Stimulated activated CD4-positive, alpha-beta T cell treated with anti-CD3 and anti-CD28 coated beads, Interleukin-12 subunit alpha, Interleukin-12 subunit beta, amount 100 ng/mL, for 48 hours (primary cell): ENCODE measurements around the gene CPPED1.

Source experiments
- DNase-seq, 3 donors: peaks; one replicate each; pipeline ENCODE4 v3.0.0-alpha.2; 2020; ENCODE audit warnings: low read depth in 2 of 3, low spot score in 1 of 3

CPPED1 gene

DNA sequence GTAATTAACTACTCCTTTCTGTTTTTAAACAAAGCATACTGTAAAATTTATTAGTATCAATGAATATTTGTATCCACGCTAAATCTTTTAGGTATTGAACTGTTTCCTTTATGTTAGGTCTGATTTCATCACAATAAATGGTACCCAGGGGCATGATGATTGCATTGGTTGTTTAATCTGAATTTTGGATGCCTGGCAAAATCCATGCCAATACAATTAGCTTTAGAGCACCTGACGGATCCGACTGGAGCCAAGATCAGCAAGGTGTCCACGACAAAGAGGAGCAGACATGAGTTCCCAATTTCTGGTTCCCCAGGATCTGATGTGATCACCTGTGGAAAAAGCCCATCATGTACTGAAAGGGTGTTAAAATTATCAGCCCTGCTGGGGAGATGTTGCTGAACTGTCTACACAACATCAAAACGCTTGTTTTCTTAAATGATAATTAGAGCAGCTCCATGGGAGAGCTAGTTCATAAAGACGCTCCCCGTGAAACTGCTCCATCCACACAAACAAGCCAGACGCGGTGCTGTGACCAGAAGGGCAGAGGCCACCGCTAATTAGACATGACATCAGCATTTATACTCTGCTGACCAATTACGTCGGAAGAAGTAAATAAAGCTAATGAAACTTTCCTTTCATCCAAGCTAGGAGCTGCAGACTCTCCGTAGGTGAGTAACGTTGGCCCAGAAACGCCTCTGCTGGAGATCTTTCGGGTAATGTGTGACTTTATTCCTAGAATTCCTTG is 151.7 kb downstream of the CPPED1 start:
- DNase-seq = no peak

DNA sequence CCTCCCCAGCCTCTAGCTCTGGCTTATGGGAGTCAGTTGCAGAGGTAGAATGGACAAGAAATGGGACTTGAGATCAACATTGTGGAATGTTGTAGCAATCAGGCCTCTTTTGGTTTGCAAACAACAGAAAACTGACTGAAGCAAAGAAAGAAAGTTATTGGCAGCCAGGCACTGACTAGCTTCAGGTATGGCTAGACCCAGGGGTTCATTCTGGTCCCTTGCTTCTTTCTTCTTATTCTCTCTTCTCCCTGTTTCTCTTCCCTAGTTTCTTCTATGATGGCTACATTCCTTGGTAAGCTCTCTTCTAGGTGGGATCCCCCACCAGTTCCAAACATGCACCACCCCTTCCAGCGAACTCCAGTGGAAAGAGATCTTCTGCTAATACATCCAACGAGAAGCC is 154.3 kb downstream of the CPPED1 start:
- DNase-seq = no peak

- peak in 2 of 3 donors; percentile 5 to 13 for DNase-seq
Measured at GRCh38 chr16:12646490-12647274, 157.0 kb downstream of the CPPED1 start.

DNA sequence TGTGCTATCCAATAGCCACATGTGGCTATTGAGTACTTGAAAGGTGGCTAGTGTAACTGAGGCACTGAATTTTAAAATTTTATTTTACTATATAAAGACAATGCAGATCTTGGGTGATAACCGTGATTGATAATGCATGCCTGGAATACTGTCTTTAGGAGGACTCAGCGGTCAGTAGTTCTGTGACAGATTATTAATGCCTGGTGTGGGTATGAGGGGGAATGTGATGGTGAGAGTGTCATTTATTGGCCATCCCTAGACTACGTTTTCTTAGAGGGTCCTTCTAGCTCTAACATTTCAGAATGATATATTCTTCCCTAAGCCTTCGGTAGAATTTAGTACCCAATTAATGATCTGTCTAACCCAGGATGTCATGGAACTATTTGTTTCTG is 157.6 kb downstream of the CPPED1 start:
- no peak for DNase-seq

GRCh38 chr16:12643034-12643455 is 160.6 kb downstream of the CPPED1 start:
- DNase-seq = no peak

GRCh38 chr16:12639044-12639443 is 164.6 kb downstream of the CPPED1 start:
- DNase-seq = no peak

DNA sequence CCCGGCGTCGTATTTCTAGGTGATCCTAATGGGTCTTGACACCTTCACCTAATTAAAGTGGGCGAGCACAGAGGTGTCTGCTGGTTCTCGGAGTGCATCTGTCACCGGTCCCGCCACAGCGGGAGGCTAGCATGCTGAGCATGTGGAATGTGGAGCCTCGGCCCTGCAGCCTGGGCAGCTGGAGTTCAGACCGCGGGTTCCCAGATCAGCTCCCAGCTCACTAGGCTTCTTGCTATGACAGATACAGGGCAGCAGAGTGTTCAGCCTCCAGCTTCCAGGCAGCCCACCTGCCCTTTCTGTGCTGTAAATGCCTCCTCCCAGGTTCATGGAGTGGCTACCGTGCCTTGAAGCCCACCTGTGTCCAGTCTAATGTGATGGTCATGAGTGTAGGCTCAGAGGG is 166.7 kb downstream of the CPPED1 start:
- no peak for DNase-seq

DNA sequence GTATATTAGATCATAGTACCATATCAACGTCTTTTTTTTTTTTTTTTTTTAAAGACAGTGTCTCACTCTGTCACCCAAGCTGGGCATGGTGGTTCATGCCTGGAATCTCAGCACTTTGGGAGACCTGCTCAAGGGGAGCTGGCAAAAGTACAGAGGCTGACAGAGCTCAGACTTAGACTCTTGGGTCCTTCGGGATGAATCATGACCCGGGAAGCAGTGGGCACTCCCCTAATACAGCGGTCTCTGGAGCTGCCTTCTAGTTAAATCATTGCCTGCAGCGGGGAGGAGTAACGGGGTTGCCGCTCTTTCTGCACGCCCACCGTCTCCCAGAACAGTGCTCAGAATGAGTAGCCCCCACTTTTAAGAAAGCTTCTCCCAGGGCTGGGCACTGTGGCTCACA is 174.4 kb downstream of the CPPED1 start:
- DNase-seq = no peak

DNA sequence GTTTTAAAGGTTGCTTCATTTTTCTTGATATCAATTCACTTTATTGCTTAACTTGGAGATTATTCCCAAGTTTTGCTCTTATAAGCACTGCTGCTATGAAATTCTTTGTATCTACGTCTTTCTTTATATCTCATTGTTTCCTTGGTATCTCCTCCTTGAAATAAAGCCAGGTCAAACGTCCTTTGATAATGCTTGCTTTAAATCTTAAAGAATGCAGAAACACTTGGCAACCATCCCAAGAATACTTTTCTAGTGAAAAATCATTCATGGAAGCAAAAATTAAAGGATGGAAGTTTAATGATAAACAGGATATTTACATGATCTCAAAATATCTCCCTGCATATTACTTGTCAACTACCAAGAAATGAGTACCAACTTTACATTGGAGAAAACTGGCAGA is 175.2 kb downstream of the CPPED1 start:
- no peak for DNase-seq

DNA sequence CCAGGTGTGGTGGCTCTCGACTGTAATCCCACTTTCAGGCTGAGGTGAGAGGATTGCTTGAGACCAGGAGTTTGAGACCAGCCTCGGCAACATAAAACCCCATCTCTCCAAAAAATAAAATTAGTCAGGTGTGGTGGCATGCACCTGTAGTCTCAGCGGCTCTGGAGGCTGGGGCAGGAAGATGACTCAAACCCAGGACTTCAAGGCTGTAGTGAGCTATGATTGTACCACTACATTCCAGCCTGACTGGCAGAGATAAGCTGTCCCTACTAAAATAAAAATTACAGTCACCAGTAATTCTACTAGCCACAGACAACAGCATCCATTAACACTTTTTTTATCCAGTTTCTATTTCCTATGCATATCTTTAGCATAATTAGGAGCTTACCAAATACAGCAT is 176.3 kb downstream of the CPPED1 start:
- no peak for DNase-seq

DNA sequence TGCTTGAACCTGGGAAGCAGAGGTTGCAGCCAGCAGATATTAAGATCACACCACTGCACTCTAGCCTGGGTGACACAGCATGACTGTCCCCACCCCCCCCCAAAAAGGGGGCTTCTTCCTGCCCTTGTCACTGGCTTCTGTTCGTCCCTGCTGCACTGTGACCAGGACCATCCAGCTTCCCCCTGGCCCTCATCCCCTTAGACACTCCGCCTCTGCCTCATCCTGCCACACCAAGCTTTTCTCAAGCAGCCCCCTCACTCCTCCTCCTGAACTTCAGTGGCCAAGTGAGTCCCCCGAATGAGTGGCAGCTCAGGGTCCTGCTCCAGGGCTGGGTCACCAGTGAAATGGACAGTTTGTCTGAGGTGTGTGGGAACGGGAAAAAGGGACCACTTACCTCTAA is 177.3 kb downstream of the CPPED1 start:
- DNase-seq = no peak

GRCh38 chr16:12625716-12626115 is 178.0 kb downstream of the CPPED1 start:
- DNase-seq = no peak

- no peak for DNase-seq
Measured at GRCh38 chr16:12625068-12625467, 178.6 kb downstream of the CPPED1 start.

GRCh38 chr16:12620150-12620549 is 183.5 kb downstream of the CPPED1 start:
- DNase-seq = no peak

GRCh38 chr16:12618515-12618914 is 185.2 kb downstream of the CPPED1 start:
- DNase-seq = no peak

DNA sequence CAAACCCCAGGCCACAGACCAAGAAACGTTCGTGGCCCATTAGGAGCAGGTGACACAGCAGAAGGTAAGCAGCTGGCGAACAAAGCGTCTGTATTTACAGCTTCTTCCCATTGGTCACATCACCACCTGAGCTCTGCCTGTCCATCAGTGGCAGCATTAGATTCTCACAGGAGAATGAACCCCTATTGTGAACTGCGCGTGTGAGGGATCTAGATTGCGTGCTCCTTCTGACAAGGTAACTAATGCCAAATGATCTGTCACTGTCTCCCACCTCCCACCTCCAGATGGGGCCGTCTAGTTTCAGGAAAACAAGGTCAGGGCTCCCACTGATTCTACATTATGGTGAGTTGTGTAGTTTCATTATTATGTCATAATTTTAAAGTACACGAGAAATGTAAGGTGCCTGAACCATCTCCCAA is 186.3 kb downstream of the CPPED1 start:
- peak; percentile 16 to 26 (median 21) for DNase-seq

- no peak for DNase-seq
Measured at GRCh38 chr16:12614662-12615278, 188.9 kb downstream of the CPPED1 start.

DNA sequence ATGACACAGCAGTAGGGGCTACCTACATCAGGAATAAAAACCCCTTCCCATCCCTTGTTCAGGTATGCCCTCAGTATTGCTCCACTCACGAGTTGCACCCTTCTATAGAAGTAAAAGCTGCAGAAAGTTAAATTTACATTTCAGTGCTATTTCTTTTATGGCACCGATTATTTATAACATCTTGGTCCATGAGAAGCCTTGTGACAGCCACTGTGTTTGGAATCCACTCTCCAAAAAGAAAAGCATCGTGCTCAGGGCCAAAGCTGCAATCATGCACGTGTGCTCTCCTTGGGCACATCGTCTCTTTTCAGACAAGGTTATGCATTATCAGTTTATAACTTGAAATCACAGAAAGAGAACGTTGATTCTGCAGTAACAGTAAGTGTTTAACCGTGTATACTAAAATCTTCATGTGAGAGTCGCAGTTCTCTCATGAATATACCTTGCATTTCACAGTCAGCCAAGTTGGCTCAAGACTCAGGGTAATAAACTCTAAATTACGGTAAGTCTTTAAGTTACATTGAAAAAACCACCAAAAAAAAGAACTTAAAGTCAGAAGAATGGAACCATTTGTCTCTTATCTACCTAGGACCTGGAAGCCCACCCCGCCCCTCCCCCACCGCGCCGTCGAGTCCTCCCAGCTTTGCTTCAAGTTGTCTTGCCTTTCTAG is 189.6 kb downstream of the CPPED1 start:
- no peak for DNase-seq

DNA sequence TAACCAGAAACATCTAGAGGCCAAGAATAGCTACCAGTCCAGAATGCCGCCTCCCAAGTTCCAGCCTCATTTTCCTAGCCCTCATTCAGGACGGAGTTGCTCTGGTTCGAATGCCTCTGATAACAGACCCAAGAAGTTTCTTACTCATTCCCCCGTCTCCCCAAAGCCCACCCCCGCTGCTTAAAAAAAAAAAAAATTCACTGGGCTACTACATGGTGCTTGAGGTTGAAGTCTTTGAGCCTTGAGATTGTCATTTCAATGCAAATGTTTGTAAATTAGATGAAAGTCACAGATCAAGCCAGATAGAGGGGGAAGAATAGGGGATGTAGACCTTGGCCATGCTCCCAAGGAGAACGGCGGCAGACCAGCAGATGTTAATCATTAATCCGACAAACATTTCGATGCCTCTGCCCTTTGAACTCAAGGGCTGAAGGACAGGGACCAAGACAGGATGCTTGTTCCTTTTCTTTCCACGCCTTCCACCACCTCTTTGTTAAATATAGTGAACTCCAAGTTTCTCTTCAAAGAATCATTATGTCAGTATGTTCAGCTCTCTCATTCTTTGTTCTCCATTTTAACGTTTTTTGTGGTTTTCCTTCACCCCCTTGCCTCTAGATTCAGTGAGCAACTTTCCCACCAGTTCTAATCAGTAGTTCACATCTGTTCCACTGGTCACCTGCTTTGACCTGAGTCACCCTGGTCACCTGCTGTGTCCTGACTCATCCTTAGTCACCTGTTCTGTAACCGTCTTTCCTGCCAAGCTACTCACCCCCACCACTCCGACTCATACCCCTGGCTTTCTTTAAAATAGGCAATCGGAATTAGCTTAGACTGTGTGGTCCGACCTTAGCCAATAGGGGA is 190.3 kb downstream of the CPPED1 start:
- DNase-seq = peak; percentile 28 to 60 (median 39)

DNA sequence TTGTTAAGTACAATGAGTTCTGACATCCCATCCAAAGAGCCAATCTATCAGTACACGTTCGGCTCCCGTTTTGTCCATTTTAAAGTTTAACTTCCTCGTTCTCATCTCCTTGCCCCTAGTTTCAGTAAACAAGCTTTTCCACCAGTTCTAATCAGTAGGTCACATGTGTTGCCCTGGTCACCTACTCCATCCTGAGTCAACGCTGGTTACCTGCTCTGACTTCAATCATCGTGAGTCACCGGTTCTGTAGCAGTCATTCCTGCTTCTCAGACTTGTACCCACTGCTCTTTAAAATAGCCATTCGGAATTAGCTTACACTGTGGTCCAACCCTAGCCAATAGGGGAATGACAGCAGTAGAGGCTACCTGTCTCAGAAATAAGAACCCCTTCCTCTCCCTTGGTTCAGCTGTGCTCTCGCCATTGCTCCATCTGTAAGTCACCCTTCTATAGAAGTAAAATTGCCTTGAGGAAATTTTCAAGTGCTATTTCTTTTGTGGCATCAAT is 191.0 kb downstream of the CPPED1 start:
- no peak for DNase-seq
